Gastroesophageal sphincter (tissue), 3 donors: ENCODE measurements around the gene ACER1.

Experiments used
- POLR2A ChIP-seq, 2 donors: fragments of 450-650 bp; IDR thresholded peaks; one replicate each; pipeline ENCODE4 v1.6.1; 2017; ENCODE audit warnings: antibody characterized with exemption in 2 of 2, mild to moderate bottlenecking in 2 of 2, moderate library complexity in 1 of 2
- TF ChIP-seq, protein P1 (sequence below), 4 experiments: fragments of 200-600 bp in 2 of 4; fragments of 450-650 bp in 2 of 4; sonication (generic) in 1 of 4; IDR thresholded peaks; one replicate each; pipeline ENCODE4 v1.5.1; 2017 to 2019; ENCODE audit warnings: antibody characterized with exemption in 4 of 4, mild to moderate bottlenecking in 2 of 4, moderate library complexity in 2 of 4

- TF ChIP-seq, protein P1, sequence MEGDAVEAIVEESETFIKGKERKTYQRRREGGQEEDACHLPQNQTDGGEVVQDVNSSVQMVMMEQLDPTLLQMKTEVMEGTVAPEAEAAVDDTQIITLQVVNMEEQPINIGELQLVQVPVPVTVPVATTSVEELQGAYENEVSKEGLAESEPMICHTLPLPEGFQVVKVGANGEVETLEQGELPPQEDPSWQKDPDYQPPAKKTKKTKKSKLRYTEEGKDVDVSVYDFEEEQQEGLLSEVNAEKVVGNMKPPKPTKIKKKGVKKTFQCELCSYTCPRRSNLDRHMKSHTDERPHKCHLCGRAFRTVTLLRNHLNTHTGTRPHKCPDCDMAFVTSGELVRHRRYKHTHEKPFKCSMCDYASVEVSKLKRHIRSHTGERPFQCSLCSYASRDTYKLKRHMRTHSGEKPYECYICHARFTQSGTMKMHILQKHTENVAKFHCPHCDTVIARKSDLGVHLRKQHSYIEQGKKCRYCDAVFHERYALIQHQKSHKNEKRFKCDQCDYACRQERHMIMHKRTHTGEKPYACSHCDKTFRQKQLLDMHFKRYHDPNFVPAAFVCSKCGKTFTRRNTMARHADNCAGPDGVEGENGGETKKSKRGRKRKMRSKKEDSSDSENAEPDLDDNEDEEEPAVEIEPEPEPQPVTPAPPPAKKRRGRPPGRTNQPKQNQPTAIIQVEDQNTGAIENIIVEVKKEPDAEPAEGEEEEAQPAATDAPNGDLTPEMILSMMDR (IDR thresholded peaks at IDR 0.05): no peak
- no peak for TF ChIP-seq POLR2A (IDR thresholded peaks at IDR 0.05)
Observed at GRCh38 chr19:6276447-6276846, 57.0 kb downstream of the ACER1 start.
